Dermis microvascular lymphatic vessel endothelial cell (primary cell): Measurements from ENCODE around the gene SLC16A11. TPM values are rescaled to one million over a fixed set of nuclear protein-coding genes. Genes with fewer than 3 reads are reported as not detected.
"Not testable (repeated sequence)": the region's sequence is repeated elsewhere in the genome, so short reads cannot be mapped to it uniquely, and the experiment has no call there.

Source experiments
- DNase-seq, 2 donors: peaks; one replicate each; pipeline versions ENCODE4 v3.0.0 to v3.0.0-alpha.2; 2010; ENCODE audit warnings: low read depth in 2 of 2
- total RNA-seq: library from RNA; depleted of rRNA; stranded (reverse); fragments of >200 nt; gene quantifications from 2 replicates; pipeline ENCODE4 v1.2.1, GENCODE V29; 2014

SLC16A11 gene
- total RNA-seq, 1 donor from 2014 or later, result 1.0 TPM

- peak; percentile 78 to 100 for DNase-seq
Measured at GRCh38 chr17:7060165-7060891, 16.4 kb upstream of the SLC16A11 start.

GRCh38 chr17:7058831-7059447 is 15.0 kb upstream of the SLC16A11 start:
- peak; percentile 52 to 96 for DNase-seq

- no peak for DNase-seq
Measured at GRCh38 chr17:7056386-7056785, 12.5 kb upstream of the SLC16A11 start.

GRCh38 chr17:7050583-7050982 is 6.7 kb upstream of the SLC16A11 start:
- not testable (repeated sequence) for DNase-seq

- peak in 1 of 2 donors; percentile 30 for DNase-seq
Measured at GRCh38 chr17:7048968-7049367, 5.1 kb upstream of the SLC16A11 start.

- no peak for DNase-seq
Measured at GRCh38 chr17:7047566-7047965, 3.7 kb upstream of the SLC16A11 start.

- DNase-seq, result not testable (repeated sequence)
Measured at GRCh38 chr17:7046725-7047397, 3.0 kb upstream of the SLC16A11 start.

- DNase-seq, result no peak
Measured at GRCh38 chr17:7046127-7046724, 2.3 kb upstream of the SLC16A11 start.

GRCh38 chr17:7045492-7046126 is 1.7 kb upstream of the SLC16A11 start:
- peak; percentile 58 to 77 for DNase-seq

GRCh38 chr17:7043182-7043496 is 753 bp downstream of the SLC16A11 start:
- DNase-seq, result no peak

GRCh38 chr17:7042501-7043181 is 1.3 kb downstream of the SLC16A11 start:
- DNase-seq, result peak in 1 of 2 donors; percentile 35

- no peak for DNase-seq
Measured at GRCh38 chr17:7041607-7042500, 2.0 kb downstream of the SLC16A11 start.

- no peak for DNase-seq
Measured at GRCh38 chr17:7039832-7040231, 4.1 kb downstream of the SLC16A11 start.

GRCh38 chr17:7038025-7038862 is 5.6 kb downstream of the SLC16A11 start:
- DNase-seq, result no peak

GRCh38 chr17:7035591-7036368 is 8.1 kb downstream of the SLC16A11 start, which contains the start of gene SLC16A13:
Gene SLC16A13 (plus strand): TSS chr17:7036015. CDS start chr17:7036383, 368 bp downstream.
- DNase-seq, result peak; percentile 95 to 99

GRCh38 chr17:7034955-7035590 is 8.8 kb downstream of the SLC16A11 start:
- DNase-seq, result peak in 1 of 2 donors; percentile 71

- DNase-seq, result peak; percentile 86 to 95
Measured at GRCh38 chr17:7029659-7030058, 14.2 kb downstream of the SLC16A11 start.

GRCh38 chr17:7029096-7029495 is 14.8 kb downstream of the SLC16A11 start:
- DNase-seq, result no peak
